Activated CD4-positive, alpha-beta T cell treated with anti-CD3 and anti-CD28 coated beads for 48 hours (primary cell): Measurements from ENCODE around the gene ZDHHC14.
"Not testable (repeated sequence)": the region's sequence is repeated elsewhere in the genome, so short reads cannot be mapped to it uniquely, and the experiment has no call there.

Experiments
- DNase-seq: peaks from one replicate; pipeline ENCODE4 v3.0.0-alpha.2; 2020

Gene ZDHHC14

GRCh38 chr6:157408427-157408826 is 27.4 kb downstream of the ZDHHC14 start:
- not testable (repeated sequence) for DNase-seq

DNA sequence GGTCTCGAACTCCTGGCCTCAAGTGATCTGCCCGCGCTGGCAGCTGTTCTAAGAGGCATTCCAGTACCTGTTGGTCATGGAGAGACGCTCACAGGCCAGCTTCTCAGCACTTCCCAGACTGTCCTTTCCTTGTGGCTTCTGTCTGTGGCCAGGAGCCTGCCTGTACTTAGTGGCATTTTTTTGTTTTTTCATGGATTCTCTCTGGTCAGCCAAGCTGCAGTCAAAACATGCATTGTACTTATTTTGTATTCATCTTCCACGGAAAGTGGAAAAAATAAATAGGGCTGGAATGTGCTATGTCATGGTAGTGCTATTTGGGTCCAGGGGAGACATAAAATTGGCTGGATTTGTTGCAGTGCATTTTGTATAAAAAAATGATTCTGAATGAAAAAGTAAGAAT is 29.1 kb downstream of the ZDHHC14 start:
- DNase-seq = no peak

DNA sequence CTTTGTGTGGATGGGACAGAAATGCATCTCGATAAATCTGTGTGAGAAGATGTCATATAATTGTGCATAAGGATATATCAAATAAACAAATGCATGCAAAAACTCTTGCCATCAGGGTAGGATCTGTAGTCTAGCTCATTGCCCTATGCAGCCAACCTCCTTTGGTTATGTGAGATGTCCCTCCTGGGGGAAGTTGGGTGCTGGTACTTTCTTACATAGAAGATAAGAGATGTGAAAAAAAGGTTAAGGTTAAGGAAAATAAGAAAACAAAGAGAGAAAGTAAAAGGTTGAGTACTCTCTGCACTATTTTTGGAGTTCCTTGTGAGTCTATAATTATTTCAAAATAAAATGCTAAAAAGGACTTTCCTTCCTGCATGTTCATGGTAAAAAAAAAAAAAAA is 30.4 kb downstream of the ZDHHC14 start:
- no peak for DNase-seq

DNA sequence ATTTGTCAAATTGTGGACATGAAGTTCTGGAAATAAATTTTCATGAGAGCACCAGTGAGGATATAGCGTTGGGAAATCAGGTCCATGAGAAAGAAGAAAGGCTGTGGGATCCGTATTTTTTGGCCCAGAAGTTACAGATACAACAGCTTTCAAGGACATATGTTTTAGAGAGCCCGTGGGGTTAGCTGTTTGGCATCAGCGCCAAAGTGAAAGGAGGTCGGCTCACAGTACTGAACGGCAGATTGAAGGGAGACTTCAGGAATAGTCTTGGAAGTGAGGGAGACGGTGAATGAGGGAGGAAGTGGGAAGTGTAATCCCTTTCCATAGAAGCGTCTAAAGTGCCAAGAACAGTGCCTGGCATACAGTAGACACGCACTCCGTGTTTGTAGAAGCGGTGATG is 31.8 kb downstream of the ZDHHC14 start:
- DNase-seq = no peak

DNA sequence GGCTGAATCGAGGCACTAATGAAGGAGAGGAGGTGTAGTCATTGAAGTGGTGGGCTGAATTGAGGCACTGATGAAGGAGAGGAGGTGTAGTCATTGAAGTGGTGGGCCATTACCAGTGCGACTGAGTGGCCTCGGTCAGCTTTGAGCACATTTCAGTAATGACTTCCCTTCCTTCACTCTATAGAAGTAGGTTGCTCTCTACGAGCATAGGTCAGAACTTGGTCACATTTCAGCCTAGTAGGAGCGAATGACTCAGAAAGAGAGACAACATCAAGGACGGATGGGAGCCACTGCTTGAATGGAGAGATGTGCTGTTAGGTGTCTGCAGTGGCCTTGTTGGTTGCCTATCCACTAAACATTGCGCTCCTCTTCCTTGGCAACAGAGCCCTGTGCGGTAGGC is 39.5 kb downstream of the ZDHHC14 start:
- no peak for DNase-seq

DNA sequence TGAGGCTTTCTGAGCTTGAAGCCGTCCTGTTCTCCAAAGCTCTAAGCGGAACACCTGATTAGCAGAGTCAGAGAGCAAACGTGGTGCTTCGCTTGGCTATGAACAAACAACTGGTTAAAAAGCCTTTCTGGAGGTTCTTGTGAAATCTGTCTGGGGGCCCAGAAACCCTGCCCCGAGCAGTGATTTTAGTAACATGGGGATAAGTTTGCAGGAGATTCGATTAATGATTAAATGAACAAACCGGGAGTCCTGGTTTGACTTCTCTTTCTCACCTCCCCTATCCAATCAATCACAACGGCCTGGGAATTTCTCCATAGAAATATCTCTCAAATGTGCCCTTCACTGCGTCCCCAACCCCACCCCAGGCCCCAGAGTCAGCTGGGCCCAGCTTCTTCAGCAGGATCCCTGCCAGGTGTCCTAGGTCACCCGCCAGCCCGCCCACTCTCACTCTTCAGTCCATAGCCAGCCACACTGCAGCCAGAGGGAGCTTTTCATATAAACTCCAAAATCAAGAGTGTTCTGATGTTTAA is 43.6 kb downstream of the ZDHHC14 start:
- no peak for DNase-seq

DNA sequence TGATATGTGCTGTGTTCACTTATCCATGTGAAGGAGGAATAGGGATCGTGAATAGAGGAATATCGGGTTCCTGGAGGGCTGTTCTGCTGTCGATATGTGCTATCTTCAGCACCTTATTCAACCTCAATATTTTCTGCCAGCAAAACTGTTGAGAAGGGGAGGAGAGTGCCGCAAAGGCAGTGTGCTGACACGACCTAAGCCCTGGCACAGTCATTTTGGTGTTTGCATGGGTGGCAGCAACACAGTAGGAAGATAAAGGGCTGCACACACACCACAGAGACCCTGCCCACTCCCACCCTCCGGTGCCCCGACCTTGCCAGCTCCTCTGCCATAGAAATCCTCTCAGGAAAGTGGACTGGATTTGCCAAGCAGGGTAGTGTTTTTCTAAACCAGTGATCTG is 47.0 kb downstream of the ZDHHC14 start:
- peak; percentile 47 for DNase-seq

- peak; percentile 90 for DNase-seq
These were observed 47.6 kb downstream of the ZDHHC14 start for GRCh38 chr6:157428427-157429202.

- DNase-seq = no peak
These were observed 48.3 kb downstream of the ZDHHC14 start for GRCh38 chr6:157429248-157429647.

- DNase-seq = peak; percentile 12
These were observed 49.8 kb downstream of the ZDHHC14 start for GRCh38 chr6:157430834-157431233.

DNA sequence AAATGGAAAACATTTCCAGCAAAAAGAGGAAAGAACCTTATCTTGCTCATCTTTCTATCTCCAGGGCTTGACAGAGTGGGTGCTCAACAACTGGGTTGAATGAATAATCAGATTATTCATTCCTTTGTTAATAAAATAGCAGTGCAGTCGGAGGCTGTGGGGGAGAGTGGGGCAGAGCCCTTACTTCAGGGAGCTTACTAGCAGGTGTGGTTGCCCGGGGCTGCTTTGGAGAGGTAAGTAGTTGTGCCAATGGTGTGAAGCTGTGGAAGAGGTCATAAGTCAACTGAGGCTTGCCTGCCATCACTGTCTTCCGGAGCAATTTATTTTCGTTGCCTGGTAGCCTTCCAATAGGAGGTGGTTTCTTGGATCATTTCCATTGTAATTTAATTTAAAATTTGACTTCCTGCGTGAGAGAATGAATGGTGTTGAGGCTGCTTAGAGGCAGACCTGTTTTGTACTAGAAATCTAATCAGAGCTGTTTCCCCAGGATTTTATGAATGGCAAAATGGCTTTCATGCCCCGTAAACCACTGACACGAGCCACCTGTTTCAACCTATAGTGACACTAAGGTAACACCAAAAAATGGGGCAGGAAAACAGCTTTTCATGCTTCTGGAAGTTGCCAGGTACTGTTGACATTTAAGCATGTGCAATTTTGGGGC is 51.4 kb downstream of the ZDHHC14 start:
- DNase-seq = no peak

DNA sequence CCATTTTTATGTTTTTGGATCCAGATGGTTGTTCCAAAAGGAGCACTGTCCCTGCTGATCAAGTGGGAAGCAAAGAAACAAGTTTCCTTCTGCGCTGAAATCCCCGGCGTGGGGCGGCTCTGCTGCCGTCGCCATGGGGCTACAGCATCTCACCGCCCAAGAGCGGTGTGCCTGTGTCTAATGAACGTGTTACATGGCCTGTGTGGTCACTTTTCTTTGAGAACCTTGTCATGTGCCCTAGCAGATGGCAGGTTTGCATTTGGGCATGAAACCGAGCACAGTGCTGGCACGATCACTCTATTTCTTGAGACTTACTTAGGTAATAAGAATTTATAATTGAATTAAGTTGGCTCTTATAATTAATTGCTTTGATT is 51.9 kb downstream of the ZDHHC14 start:
- no peak for DNase-seq

DNA sequence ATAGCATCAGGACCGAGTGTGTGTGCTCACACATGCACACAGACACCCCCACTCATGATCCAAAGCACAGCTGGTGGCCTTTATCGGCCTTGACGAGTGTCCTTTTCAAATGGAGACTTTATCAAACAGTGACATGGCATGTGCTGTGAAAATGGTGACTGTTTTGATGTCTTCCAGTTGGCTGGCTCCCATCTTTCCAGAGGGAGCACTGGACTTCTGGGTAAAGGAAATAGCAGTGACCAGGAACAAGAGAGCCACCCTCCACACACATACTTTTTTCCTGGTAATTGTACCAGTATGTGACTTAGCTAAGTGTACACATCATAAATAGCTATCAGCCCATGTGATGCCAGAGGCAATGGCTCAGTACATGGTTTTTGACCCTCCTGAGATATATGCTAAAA is 52.7 kb downstream of the ZDHHC14 start:
- DNase-seq = no peak

DNA sequence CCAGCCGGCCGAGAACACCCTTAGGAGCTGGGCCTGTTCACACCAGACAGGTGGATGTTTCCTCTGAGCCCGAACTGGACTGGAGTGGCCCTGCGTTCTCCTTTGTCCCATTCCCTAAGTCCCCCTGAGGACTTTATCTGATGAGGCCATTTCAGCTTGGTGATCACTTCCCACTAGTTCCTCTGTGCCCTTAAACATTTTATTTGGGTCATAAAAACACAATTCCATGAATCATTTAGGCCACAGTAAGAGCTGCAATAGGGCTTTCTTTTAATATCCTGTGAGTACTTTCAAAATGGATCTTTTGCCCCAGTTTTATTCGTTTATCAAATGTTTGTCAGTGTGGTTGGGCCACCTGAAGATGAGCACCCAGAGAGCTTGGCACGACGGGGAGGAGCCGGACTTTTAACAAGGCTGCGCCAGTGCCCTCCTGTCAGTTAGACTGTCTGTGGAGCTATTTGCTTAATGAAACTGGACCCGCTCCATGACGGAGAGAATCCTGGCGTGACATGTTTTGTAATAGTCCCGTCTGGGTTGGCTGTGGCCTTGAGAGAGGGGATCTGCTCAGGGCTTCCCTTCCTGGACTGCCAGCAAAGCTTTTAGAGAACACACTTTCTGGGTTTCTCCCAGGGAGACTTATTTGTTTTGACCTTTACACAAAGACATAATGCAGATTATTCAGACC is 53.5 kb downstream of the ZDHHC14 start:
- no peak for DNase-seq

GRCh38 chr6:157436219-157436943 is 55.4 kb downstream of the ZDHHC14 start:
- no peak for DNase-seq

- DNase-seq = no peak
These were observed 56.0 kb downstream of the ZDHHC14 start for GRCh38 chr6:157436944-157437336.

DNA sequence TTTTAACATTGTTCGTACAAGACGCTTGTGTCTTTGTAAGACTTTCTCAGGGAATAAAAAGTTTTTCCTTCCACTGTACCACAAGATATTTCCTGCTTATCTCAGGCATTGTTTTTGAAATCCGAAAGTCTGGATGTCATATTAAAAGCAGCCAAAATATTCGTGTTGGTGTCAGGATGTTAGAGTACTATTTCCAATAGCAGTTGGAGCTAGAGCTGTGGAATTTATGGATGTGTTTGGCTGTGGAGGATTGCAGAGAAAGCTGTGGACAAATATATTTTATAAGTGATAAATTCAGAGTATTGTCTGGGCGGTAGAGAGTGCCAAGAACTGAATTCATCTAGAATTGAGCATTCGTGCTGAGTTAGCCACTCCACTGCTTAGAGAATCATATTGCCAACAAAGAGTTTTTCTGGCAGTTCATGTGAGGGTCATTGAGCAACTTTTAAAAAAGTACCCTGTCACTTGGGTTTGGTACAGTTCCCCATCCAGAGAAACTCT is 57.7 kb downstream of the ZDHHC14 start:
- DNase-seq = no peak

GRCh38 chr6:157440171-157440570 is 59.2 kb downstream of the ZDHHC14 start:
- no peak for DNase-seq

DNA sequence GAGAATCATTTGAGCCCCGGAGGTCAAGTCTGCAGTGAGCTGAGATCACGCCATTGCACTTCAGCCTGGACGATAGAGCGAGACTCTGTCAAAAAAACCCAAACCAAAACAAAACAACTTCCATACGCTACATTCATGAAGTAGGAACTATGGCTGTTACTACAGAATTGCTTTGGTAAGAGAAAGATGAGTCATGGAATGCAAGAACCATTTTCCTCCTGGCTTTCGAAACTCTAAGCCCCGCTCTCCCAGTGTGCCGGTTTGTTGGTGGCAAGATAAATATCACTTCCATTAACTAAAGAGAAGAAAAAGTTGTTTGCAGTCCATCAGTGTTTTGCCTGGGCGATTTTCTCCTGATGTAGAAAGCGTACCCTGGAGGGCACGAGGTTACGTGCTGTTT is 61.3 kb downstream of the ZDHHC14 start:
- no peak for DNase-seq

GRCh38 chr6:157443066-157443800 is 62.2 kb downstream of the ZDHHC14 start:
- DNase-seq = peak; percentile 15

GRCh38 chr6:157445277-157446009 is 64.5 kb downstream of the ZDHHC14 start:
- DNase-seq = no peak
